GM06990 (cell line): ENCODE measurements around the gene DNPH1.

Source experiments
- DNase-seq: peaks from one replicate; pipeline ENCODE4 v3.0.0-alpha.2; 2011; ENCODE audit not compliant: insufficient read length; ENCODE audit errors: extremely low read depth
- H3K27me3 ChIP-seq: replicated peaks from 2 replicates; pipeline ENCODE4 v1.6.0; 2011; ENCODE audit warnings: low read length; ENCODE audit not compliant: control insufficient read depth, insufficient read depth
- H3K36me3 ChIP-seq: 2 replicates; pipeline ENCODE4 v1.5.1; 2011; ENCODE audit warnings: low read length; ENCODE audit not compliant: control insufficient read depth, insufficient read depth
- H3K4me3 ChIP-seq: replicated peaks from 2 replicates; pipeline ENCODE4 v1.5.1; 2011; ENCODE audit warnings: low read depth, mild to moderate bottlenecking, control low read depth, low read length
- TF ChIP-seq, protein P1 (sequence below): IDR thresholded peaks from 2 replicates; pipeline ENCODE4 v1.5.1; 2011; ENCODE audit warnings: low read length, control low read depth, mild to moderate bottlenecking, inconsistent platforms; ENCODE audit not compliant: insufficient read depth, poor library complexity, severe bottlenecking

DNPH1 gene

DNA sequence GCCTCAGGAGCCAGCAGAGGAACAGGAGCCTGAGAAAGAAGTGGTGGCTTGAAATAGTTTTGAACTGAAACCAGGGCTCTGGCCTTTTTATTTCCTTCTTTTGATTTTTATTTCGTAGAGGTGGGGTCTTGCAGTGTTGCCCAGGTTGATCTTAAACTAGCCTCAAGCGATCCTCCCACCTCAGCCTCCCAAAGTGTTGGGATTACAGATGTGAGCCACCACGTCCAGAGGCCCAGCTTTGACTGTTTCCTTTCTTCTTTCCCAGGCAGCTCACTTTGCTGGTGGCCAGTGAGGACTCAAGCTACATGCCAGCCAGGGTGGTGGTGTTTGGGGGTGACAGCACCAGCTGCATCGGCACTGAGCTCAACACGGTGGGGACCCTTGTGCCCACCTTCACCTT is 26.8 kb downstream of the DNPH1 start:
- no peak for DNase-seq
- Histone ChIP-seq H3K36me3 (peaks cover 33% of the 10 kb centered on the region), H3K4me3 (no peak overlapping the region), H3K27me3 (no peaks in the 10 kb centered on the region)
- TF ChIP-seq, protein P1, sequence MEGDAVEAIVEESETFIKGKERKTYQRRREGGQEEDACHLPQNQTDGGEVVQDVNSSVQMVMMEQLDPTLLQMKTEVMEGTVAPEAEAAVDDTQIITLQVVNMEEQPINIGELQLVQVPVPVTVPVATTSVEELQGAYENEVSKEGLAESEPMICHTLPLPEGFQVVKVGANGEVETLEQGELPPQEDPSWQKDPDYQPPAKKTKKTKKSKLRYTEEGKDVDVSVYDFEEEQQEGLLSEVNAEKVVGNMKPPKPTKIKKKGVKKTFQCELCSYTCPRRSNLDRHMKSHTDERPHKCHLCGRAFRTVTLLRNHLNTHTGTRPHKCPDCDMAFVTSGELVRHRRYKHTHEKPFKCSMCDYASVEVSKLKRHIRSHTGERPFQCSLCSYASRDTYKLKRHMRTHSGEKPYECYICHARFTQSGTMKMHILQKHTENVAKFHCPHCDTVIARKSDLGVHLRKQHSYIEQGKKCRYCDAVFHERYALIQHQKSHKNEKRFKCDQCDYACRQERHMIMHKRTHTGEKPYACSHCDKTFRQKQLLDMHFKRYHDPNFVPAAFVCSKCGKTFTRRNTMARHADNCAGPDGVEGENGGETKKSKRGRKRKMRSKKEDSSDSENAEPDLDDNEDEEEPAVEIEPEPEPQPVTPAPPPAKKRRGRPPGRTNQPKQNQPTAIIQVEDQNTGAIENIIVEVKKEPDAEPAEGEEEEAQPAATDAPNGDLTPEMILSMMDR = no peak

DNA sequence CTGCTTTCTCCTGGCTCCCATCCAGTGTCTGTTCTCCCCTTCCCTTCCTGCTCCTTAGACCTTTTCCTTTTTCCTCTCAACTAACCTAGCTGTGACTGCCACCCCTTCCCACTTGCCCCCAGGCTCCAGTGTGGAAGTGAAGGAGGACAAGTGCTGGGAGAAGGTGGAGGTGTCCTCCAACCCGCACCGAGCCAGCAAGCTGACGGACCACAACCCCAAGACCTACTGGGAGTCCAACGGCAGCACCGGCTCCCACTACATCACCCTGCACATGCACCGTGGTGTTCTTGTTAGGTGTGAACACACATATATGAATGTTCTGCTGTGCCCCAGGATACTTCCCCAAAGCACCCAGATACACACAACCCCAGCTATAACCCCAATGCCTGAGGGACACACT is 28.7 kb downstream of the DNPH1 start:
- TF ChIP-seq, protein P1 = no peak

DNA sequence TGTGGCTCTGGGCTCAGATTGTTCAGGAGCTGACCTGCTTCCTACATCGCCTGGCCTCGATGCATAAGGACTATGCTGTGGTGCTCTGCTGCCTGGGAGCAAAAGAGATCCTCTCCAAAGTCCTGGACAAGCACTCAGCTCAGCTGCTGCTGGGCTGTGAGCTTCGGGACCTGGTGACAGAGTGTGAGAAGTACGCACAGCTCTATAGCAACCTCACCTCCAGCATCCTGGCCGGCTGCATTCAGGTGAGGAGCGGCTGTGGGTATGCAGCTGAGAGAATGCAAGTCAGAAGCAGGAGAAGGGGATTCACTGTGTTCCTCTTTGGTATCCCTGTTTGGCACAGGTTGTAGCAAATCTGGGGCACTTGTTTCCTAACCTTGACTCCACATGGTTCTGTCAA is 29.4 kb downstream of the DNPH1 start:
- Histone ChIP-seq H3K4me3 (no peak overlapping the region), H3K27me3 (no peaks in the 10 kb centered on the region), H3K36me3 (peaks cover 38% of the 10 kb centered on the region)
- TF ChIP-seq, protein P1 = no peak
- DNase-seq = no peak

More for the DNA sequence above, 28.7 kb downstream of the DNPH1 start:
- H3K4me3 ChIP-seq = no peak overlapping the region
- H3K36me3 ChIP-seq = peaks cover 39% of the 10 kb centered on the region
- no peaks in the 10 kb centered on the region for H3K27me3 ChIP-seq
- no peak for DNase-seq

DNA sequence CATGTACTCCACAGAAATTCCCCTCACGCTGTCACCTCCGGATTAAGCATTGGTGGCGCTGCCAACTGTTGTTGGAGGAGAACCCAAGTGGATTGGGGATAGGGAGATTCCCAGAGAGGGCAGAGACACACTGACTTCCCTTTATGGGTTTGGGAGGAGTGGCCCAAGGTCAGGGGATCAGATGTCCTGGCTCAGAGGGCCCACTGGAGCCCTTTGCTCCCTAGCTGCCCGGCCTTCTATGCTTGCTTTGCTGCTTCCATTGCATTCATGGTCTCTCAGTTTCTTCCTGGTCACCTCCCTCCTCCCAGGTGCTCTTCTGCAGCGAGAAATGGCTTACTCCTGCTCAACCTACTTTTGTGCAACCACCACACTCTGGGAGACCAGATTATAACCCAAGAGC is 32.9 kb downstream of the DNPH1 start:
- peaks cover 33% of the 10 kb centered on the region for H3K36me3 ChIP-seq
- DNase-seq = no peak
- TF ChIP-seq, protein P1 = no peak
- no peaks in the 10 kb centered on the region for H3K27me3 ChIP-seq
- H3K4me3 ChIP-seq = no peak overlapping the region

DNA sequence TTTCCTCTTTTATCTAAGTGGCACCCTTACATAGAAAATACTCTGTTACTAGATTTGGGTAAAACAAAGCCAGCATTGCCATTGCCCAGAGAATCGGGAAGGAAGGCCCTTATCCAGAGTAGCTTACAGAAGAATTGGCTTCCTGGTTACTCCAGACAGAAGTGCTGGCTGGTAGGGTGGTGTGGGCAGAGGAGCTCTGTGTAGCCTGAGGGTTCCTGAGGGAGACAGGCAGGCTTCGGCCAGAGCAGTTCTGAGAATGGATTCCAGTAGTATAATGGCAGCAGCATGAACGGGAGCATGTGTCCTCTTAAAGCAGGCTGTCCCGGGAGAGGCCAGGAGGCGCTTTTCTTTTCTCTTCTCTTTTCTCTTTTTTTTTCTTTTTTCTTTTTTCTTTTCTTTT is 35.4 kb downstream of the DNPH1 start:
- peaks cover 22% of the 10 kb centered on the region for H3K36me3 ChIP-seq
- DNase-seq = no peak

DNA sequence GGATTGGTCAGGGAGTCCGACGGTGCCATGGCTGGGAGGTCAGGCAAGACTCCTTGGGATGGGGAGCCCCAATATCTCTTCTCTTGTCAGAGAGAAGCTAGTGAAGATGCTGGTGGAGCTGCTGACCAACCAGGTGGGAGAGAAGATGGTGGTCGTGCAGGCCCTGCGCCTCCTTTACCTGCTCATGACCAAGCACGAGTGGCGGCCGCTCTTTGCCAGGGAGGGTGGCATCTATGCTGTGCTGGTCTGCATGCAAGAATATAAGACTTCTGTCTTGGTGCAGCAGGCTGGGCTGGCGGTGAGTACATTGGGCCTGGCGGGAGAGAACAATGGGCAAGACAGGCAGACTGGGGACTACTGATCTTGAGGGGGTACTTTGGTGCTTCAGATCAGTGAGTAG is 36.4 kb downstream of the DNPH1 start:
- Histone ChIP-seq H3K36me3 (peaks cover 19% of the 10 kb centered on the region), H3K4me3 (no peak overlapping the region)
- TF ChIP-seq, protein P1 = no peak

More for the DNA sequence above, 35.4 kb downstream of the DNPH1 start:
- H3K4me3 ChIP-seq = no peak overlapping the region
- no peaks in the 10 kb centered on the region for H3K27me3 ChIP-seq
- TF ChIP-seq, protein P1 = no peak

More for the DNA sequence above, 36.4 kb downstream of the DNPH1 start:
- no peaks in the 10 kb centered on the region for H3K27me3 ChIP-seq
- DNase-seq = no peak
